Endodermal cell (in vitro differentiated cells): Measurements from ENCODE around the gene URM1. TPM values are rescaled to one million over a fixed set of nuclear protein-coding genes. Genes with fewer than 3 reads are reported as not detected.
"Not testable (repeated sequence)": the region's sequence is repeated elsewhere in the genome, so short reads cannot be mapped to it uniquely, and the experiment has no call there.

ENCODE experiments used
- DNase-seq: peaks from one replicate; pipeline ENCODE4 v3.0.0-alpha.2; 2017
- H3K27ac ChIP-seq: 2 replicates; pipeline ENCODE4 v1.5.1; 2013; ENCODE audit warnings: mild to moderate bottlenecking, low read depth, low read length, moderate library complexity
- H3K27me3 ChIP-seq: 2 replicates; pipeline ENCODE4 v1.6.1; 2013; ENCODE audit warnings: mild to moderate bottlenecking, low read length, moderate library complexity; ENCODE audit not compliant: insufficient read depth, control insufficient read depth, poor library complexity, severe bottlenecking
- H3K36me3 ChIP-seq: 2 replicates; pipeline ENCODE4 v1.7.0; 2013; ENCODE audit warnings: mild to moderate bottlenecking, low read length, moderate library complexity; ENCODE audit not compliant: control insufficient read depth, insufficient read depth
- H3K4me1 ChIP-seq: one replicate; pipeline ENCODE4 v1.7.0; 2013; ENCODE audit warnings: low read length; ENCODE audit not compliant: control insufficient read depth, insufficient read depth
- H3K4me3 ChIP-seq: 2 replicates; pipeline ENCODE4 v1.5.1; 2013; ENCODE audit warnings: mild to moderate bottlenecking, low read length, moderate library complexity
- H3K9ac ChIP-seq: 2 replicates; pipeline ENCODE4 v1.6.1; 2013; ENCODE audit warnings: mild to moderate bottlenecking, low read length, moderate library complexity; ENCODE audit not compliant: poor library complexity, severe bottlenecking; ENCODE audit errors: extremely low read depth
- H3K9me3 ChIP-seq: 2 replicates; pipeline ENCODE4 v1.6.1; 2013; ENCODE audit warnings: mild to moderate bottlenecking, low read length, moderate library complexity; ENCODE audit not compliant: control insufficient read depth
- H3K27ac Mint-ChIP-seq: 2 replicates; pipeline ENCODE4 v1.8.0; 2020; ENCODE audit warnings: mixed read lengths
- H3K27me3 Mint-ChIP-seq: 2 replicates; pipeline ENCODE4 v1.8.0; 2021; ENCODE audit warnings: mild to moderate bottlenecking, mixed read lengths; ENCODE audit not compliant: insufficient read depth
- H3K36me3 Mint-ChIP-seq: 2 replicates; pipeline ENCODE4 v1.8.0; 2020; ENCODE audit warnings: low read depth, mixed read lengths
- H3K4me1 Mint-ChIP-seq: 2 replicates; pipeline ENCODE4 v1.8.0; 2020; ENCODE audit warnings: mixed read lengths
- H3K4me3 Mint-ChIP-seq: 2 replicates; pipeline ENCODE4 v1.8.0; 2020; ENCODE audit warnings: mild to moderate bottlenecking, moderate library complexity, mixed read lengths
- H3K9me3 Mint-ChIP-seq: 2 replicates; pipeline ENCODE4 v1.8.0; 2020; ENCODE audit warnings: mild to moderate bottlenecking, mixed read lengths
- CTCF ChIP-seq: fragments of 200-600 bp; sonication (generic); conservative IDR thresholded peaks from 2 replicates; pipeline ENCODE4 v1.5.0; 2021; ENCODE audit warnings: antibody characterized with exemption, mild to moderate bottlenecking
- WGBS, 2 experiments: methylation state at CpG; one replicate each; pipeline versions ENCODE4 v1.1.5 to v1.1.7; 2013; ENCODE audit warnings: missing lambda C conversion rate in 2 of 2, mixed read lengths in 1 of 2; ENCODE audit not compliant: insufficient coverage in 1 of 2, insufficient read length in 1 of 2; 5-methylcytosine and 5-hydroxymethylcytosine counted together
- total RNA-seq, 2 donors: library from RNA; stranded (reverse); fragmentation: NEBNext Ultra II Directional in 1 of 2; extraction: Animal tissue kit (Norgen Biotek cat#: 25700) in 1 of 2; gene quantifications; 2 replicates in 1 of 2; 3 replicates in 1 of 2; pipeline ENCODE4 v1.2.1, GENCODE V29; 2021

URM1 gene
- total RNA-seq, 2 donors from 2014 or later, result 51.5 to 60.4 TPM

GRCh38 chr9:128420060-128420650, 49.0 kb downstream of the URM1 start:
- H3K9ac ChIP-seq, result no peak overlapping the region
- Mint-ChIP-seq H3K36me3 (no peaks in the 10 kb centered on the region), H3K27me3 (peaks cover 53% of the 10 kb centered on the region), H3K27ac (no peak overlapping the region), H3K4me1 (peaks cover 3% of the 10 kb centered on the region), H3K4me3 (peak overlapping the region; percentile 60), H3K9me3 (no peaks in the 10 kb centered on the region)
- peak; percentile 85 for DNase-seq
- no peaks in the 10 kb centered on the region for H3K36me3 ChIP-seq
- H3K27ac ChIP-seq, result no peak overlapping the region
- WGBS, 2 experiments, result 2 to 3% methylated on average over 28 to 59 of the region's 59 CpGs
- H3K4me3 ChIP-seq, result peak overlapping the region; percentile 81
- peak; percentile 95 for TF ChIP-seq CTCF
- H3K27me3 ChIP-seq, result peaks cover 31% of the 10 kb centered on the region
- H3K4me1 ChIP-seq, result no peaks in the 10 kb centered on the region
- H3K9me3 ChIP-seq, result no peaks in the 10 kb centered on the region

GRCh38 chr9:128420651-128421481, 49.7 kb downstream of the URM1 start, which contains the start of gene CERCAM:
Gene CERCAM (plus strand): TSS chr9:128420857. CDS start chr9:128420878, 21 bp downstream.
- Histone ChIP-seq H3K27ac (peak within 1 kb of the TSS; percentile 63), H3K36me3 (no peaks in the 10 kb centered on the region), H3K4me1 (no peaks in the 10 kb centered on the region), H3K4me3 (peak within 1 kb of the TSS; percentile 81), H3K9me3 (no peaks in the 10 kb centered on the region), H3K9ac (peak within 1 kb of the TSS; percentile 38), H3K27me3 (peaks cover 31% of the 10 kb centered on the region)
- peaks cover 3% of the 10 kb centered on the region for H3K4me1 Mint-ChIP-seq
- no peak within 1 kb of the TSS for H3K27ac Mint-ChIP-seq
- DNase-seq, result peak; percentile 83
- peaks cover 47% of the 10 kb centered on the region for H3K27me3 Mint-ChIP-seq
- H3K9me3 Mint-ChIP-seq, result no peaks in the 10 kb centered on the region
- no peak for TF ChIP-seq CTCF
- WGBS, 2 experiments, result 1 to 5% methylated on average over 12 to 59 of the region's 59 CpGs
- H3K4me3 Mint-ChIP-seq, result peak within 1 kb of the TSS; percentile 60
- no peaks in the 10 kb centered on the region for H3K36me3 Mint-ChIP-seq

- Histone ChIP-seq H3K4me3 (peak overlapping the region; percentile 81), H3K27me3 (peaks cover 31% of the 10 kb centered on the region), H3K27ac (no peak overlapping the region), H3K4me1 (no peaks in the 10 kb centered on the region), H3K9ac (no peak overlapping the region), H3K36me3 (no peaks in the 10 kb centered on the region), H3K9me3 (no peaks in the 10 kb centered on the region)
- WGBS, 2 experiments, result 30 to 74% methylated on average over 2 to 11 of the region's 11 CpGs
- H3K27me3 Mint-ChIP-seq, result peaks cover 40% of the 10 kb centered on the region
- TF ChIP-seq CTCF, result no peak
- H3K4me1 Mint-ChIP-seq, result peaks cover 2% of the 10 kb centered on the region
- H3K9me3 Mint-ChIP-seq, result no peaks in the 10 kb centered on the region
- no peak overlapping the region for H3K27ac Mint-ChIP-seq
- peaks cover under 1% of the 10 kb centered on the region for H3K36me3 Mint-ChIP-seq
- H3K4me3 Mint-ChIP-seq, result peak overlapping the region; percentile 60
- no peak for DNase-seq
These were observed 50.4 kb downstream of the URM1 start for GRCh38 chr9:128421482-128421996.

GRCh38 chr9:128422022-128422782, 51.0 kb downstream of the URM1 start:
- 89 to 91% methylated on average over 9 to 13 of the region's 13 CpGs for WGBS, 2 experiments
- peak overlapping the region; percentile 60 for H3K4me3 Mint-ChIP-seq

More at GRCh38 chr9:128422022-128422782, 51.0 kb downstream of the URM1 start:
- not testable (repeated sequence) for H3K9me3 ChIP-seq, H3K9me3 Mint-ChIP-seq, H3K36me3 Mint-ChIP-seq, H3K27ac Mint-ChIP-seq, H3K27ac ChIP-seq, H3K4me3 ChIP-seq, H3K9ac ChIP-seq, DNase-seq, H3K4me1 Mint-ChIP-seq, H3K4me1 ChIP-seq, H3K36me3 ChIP-seq
- peaks cover 31% of the 10 kb centered on the region for H3K27me3 ChIP-seq
- peaks cover 38% of the 10 kb centered on the region for H3K27me3 Mint-ChIP-seq
